Measurements from ENCODE around the gene ZNRF3.
"Not testable (repeated sequence)": the region's sequence is repeated elsewhere in the genome, so short reads cannot be mapped to it uniquely, and the experiment has no call there.

The ZNRF3 gene

GRCh38 chr22:28882878-28883656 is at the start of gene ZNRF3:
ZNRF3 (plus strand) TSS chr22:28883572; CDS start chr22:28883767, 195 bp downstream.
- DNase-seq, result peak; percentile 91

GRCh38 chr22:28835630-28836189 is 47.7 kb upstream of the ZNRF3 start:
- no peak for DNase-seq

DNA sequence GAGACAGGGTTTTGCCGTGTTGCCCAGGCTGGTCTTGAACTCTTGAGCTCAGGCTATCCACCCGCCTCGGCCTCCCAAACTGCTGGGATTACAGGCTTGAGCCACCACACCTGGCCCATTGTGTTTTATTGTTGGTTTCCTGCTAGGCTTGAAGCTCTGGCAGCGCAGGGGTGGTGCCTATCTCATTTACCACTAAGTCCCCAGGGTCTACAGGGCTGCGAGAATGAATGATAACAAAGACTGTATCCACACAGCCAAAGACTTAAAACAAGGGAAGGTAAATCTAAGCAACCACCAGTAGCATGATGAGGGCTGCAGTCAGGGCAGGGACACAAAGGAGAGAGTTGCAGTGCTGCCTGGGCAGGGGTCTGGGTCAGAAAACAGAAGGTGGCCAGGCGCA is 45.7 kb upstream of the ZNRF3 start:
- no peak for DNase-seq

DNA sequence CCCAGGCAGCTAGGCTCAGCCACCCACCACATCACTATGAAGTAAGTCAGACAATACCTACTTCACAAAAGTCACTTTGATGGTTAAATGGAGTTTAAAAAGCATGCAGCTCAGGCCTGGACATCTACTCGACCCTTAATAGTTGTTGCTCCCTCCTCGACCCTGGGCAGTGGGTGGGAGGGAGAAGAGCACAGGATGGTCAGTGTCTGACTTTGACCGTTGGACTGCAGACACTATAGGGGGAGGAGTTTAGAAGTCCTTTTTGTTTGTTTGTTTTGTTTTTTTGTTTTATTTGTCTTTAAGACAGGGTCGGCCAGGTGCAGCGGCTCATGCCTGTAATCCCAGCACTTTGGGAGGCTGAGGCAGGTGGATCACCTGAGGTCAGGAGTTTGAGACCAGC is 44.4 kb upstream of the ZNRF3 start:
- no peak for DNase-seq

DNA sequence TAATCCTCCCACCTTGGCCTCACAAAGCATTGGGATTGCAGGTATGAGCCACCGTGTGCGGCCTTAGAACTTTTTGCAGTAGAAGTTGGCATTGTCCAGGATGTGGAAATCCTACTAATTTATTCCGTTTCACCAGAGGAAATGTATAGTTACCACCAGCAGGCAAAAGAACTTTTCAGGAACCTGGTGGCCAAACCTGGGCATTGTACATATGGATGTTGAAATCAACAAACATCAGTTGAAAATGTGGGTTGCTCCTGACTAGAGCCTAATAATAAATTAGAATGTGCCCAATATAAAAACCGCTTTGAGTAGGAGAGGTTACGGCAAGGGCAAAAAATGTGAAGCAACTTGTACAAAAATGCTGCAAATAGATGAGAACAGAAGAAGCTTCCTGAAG is 42.3 kb upstream of the ZNRF3 start:
- no peak for DNase-seq

DNA sequence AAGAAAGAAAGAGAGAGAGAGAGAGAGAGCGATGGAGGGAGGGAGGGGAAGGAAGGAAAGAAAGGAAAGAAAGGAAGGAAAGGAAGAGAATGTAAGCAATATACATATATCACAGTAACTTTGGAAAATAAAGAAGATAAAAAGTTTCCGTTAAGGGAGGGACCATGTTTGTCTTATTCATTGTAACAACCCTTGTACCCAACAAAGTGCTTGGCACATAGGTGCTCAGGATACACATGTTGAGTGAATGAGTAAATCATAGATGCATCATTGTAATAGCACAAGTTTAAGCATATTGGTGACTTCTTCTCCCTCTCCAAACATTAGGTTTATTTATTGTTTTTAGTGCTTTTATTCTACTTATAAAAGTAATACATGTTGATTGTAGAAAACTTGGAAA is 39.7 kb upstream of the ZNRF3 start:
- DNase-seq, result no peak

DNA sequence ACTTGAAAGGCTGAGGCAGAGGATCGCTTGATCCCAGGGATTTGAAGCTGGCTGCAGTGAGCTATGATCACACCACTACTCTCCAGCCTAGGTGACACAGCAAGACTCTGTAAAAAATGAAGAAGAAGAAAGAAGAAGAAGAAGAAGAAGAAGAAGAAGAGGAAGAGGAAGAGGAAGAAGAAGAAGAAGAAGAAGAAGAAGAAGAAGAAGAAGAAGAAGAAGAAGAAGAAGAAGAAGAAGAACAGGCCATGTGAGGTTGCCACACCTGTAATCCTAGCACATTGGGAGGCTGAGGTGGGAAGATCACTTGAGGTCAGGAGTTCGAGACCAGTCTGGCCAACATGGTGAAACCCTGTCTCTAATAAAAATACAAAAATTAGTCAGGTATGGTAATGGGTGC is 39.1 kb upstream of the ZNRF3 start:
- not testable (repeated sequence) for DNase-seq

DNA sequence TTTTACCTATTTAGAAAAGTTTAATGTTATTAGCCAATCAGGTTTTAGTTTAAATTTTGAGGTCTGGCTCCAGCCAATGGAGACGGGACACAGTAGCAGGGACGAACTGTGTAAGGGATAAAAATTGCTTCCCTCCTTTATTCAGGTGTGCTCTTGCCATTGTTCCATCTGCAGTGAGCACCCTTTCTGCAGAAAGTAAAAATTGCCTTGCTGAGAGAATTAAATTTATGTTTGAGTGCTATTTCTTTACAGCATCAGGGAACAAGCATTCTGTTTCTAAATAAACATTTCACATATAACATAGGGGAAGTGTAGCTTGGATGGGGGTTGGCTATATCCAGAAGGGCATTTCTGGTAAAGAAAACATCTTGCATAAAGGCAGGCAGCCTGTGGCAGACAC is 36.4 kb upstream of the ZNRF3 start:
- DNase-seq, result no peak

- peak; percentile 62 for DNase-seq
Observed at GRCh38 chr22:28855355-28856094, 27.8 kb upstream of the ZNRF3 start.

GRCh38 chr22:28856095-28856455 is 27.3 kb upstream of the ZNRF3 start:
- no peak for DNase-seq

- DNase-seq, result no peak
Observed at GRCh38 chr22:28857288-28857687, 26.1 kb upstream of the ZNRF3 start.

DNA sequence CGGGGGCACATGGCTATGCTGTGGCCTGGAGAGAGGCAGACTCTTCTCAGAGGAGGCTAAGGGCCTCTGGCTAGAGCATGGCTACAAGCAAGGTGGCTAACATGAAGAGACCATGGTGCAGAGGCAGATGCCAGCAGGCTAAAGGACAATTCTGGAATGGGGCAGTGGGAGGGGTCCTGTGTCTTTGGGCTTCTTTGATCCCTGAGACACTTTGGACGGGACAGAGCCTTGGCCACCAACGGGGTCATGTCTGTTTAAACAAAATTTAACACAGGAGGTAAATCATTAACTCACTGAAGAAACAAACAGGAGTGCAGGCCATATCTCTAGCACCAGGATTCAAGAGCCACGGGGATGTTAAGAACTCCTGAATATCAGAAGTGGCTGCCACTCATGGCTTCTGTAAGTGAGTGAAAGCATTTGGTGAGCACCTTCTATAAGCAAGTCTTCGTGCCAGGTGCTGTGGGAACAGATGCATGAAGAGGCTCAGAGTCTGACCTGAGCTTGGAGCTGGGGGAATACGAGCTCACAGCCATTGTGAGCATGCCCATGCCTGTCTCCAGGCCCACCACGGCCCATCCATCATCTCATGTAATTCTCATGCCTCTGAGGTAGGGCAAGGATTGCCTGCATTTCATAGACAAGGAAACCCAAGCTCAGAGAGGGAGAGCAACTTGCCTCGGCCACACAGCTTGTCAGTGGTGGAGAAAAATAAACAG is 18.3 kb upstream of the ZNRF3 start:
- DNase-seq, result no peak

GRCh38 chr22:28867191-28867590 is 16.2 kb upstream of the ZNRF3 start:
- no peak for DNase-seq

DNA sequence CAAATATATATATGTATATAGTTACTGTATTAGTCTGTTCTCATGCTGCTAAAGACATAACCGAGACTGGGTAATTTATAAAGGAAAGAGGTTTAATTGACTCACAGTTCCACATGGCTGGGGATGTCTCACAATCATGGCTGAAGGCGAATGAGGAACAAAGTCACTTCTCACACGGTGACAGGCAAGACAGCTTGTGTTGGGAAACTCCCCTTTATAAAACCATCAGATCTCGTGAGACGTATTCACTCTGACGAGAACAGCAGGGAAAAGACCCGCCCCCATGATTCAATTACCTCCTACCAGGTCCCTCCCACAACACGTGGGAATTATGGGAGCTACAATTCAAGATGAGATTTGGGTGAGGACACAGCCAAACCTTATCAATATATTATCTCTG is 15.0 kb upstream of the ZNRF3 start:
- DNase-seq, result peak; percentile 27

DNA sequence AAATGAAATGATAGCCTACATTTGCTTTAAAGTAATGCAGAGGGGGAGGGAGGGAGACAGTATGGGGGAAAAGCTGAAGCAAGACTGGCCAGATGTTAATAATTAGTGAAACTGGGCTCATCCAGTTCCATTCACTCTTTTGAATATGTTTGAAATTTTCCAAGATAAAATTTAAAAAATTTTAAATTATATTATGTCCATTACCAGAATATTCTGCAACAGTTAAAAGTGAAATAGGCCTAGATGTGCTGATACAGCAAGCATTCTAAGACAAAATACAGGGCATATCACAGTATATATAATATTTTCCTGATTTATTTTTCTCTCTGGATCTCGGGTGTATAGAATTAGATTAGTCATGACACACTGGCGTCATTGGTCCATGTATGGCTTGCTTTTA is 13.6 kb upstream of the ZNRF3 start:
- no peak for DNase-seq

GRCh38 chr22:28873183-28873963 is 10.0 kb upstream of the ZNRF3 start:
- DNase-seq, result no peak

DNA sequence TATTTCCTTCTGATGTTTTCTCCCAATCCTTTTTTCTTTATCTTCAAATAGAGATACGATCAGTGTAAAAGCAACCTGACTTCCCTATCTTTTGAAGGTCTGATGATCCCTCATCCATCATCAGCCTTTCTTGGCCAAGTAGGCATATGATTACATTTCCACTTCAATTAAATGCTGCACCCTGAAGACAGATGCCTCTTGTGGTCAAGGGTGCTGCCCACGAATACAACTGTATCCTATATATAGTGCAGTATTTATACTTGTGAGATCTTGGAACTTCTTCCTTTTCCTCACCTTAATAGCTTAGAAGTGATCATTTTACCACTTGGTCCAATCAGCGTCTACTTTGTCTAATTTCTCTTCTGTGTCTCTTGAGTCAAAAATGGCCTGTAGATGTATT is 9.3 kb upstream of the ZNRF3 start:
- DNase-seq, result no peak

GRCh38 chr22:28874811-28875320 is 8.5 kb upstream of the ZNRF3 start:
- no peak for DNase-seq

DNA sequence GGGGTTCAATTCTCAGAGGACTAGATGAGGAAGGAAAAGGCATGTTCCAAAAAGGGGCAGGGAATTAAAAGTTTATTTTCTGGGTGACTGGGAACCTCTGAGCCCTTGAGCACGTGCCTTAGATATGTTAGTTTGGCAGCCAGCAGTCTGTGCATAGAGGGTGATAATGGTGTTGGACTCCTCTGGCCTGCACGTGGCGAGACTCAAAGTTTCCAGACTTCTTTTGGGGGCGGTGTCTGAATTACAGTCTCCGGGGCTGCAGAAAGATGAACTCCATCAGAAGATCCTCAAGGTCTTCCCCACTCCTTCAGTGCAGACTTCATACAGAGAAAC is 861 bp upstream of the ZNRF3 start:
- peak; percentile 11 for DNase-seq

DNA sequence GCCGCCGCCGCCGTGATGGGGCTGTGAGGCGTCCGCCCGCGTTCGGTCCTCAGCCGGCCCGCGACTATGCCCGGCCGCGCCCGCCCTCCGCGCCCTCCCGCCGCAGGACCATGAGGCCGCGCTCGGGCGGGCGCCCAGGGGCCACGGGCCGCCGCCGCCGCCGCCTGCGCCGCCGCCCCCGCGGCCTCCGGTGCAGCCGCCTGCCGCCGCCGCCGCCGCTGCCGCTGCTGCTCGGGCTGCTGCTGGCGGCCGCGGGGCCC is 215 bp downstream of the ZNRF3 start:
- no peak for DNase-seq

DNA sequence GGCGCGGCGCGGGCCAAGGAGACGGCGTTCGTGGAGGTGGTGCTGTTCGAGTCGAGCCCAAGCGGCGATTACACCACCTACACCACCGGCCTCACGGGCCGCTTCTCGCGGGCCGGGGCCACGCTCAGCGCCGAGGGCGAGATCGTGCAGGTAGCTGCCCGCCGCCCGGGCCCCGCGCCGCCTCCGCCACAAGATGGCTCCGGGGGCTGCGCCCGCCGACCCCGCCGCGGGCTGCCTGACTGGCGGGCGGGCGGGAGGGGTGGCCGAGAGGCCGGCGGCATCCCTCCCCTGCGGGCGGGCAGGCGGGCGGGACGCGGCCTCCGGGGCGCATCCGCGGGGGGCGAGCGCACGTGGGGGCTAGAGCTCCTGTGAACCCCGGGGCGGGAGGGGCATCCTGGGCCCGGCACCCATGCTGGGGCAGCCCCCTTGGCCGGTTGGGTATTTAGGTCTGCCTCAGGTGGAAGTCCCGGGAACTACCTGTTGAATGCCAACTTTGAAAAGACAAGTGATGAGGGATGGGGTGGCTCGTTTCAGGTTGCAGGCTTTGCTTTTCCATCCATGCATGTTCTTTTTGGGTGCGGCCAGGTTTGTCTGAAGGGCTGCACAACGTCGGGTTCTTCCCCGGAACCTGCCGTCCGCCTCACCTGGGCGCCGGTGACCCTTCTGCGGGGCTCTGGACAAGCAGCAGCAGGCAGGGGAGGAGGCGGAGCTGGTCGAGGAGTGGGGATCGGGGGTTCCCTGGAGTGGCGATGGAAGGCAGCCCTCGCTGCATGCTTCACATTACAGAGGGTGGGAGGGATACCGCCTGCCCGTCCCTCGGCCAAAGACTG is 760 bp downstream of the ZNRF3 start:
- peak; percentile 20 for DNase-seq

- DNase-seq, result no peak
Observed at GRCh38 chr22:28884747-28885350, 1.5 kb downstream of the ZNRF3 start.

Measured in stimulated activated CD4-positive, alpha-beta T cell treated with anti-CD3 and anti-CD28 coated beads, Interleukin-4, amount 100 ng/mL, for 24 hours (primary cell).